ENCODE data around the gene PIK3R5.
"Not testable (repeated sequence)": the region's sequence is repeated elsewhere in the genome, so short reads cannot be mapped to it uniquely, and the experiment has no call there.

The PIK3R5 gene

GRCh38 chr17:8986295-8986694 lies 20.8 kb upstream of the PIK3R5 start:
- no peak overlapping the region for H3K27ac ChIP-seq (ENCODE audit: low read depth, low read length)
- H3K4me3 ChIP-seq (ENCODE audit: low read depth in 1 of 5, low read length in 5 of 5): no peak overlapping the region
- H3K27me3 ChIP-seq (ENCODE audit: control insufficient read depth in 5 of 5, insufficient read depth in 4 of 5, low read length in 5 of 5): no peaks in the 10 kb centered on the region
- H3K36me3 ChIP-seq (ENCODE audit: control insufficient read depth in 5 of 5, insufficient read depth in 5 of 5, low read length in 5 of 5): no peaks in the 10 kb centered on the region
- no peaks in the 10 kb centered on the region for H3K4me1 ChIP-seq (ENCODE audit: control insufficient read depth in 5 of 5, insufficient read depth in 5 of 5, low read length in 5 of 5)
- H3K9ac ChIP-seq (ENCODE audit: low read length in 5 of 5): no peak overlapping the region
- peaks cover 0 to 8% (median 5%) of the 10 kb centered on the region in 5 donors for H3K9me3 ChIP-seq (ENCODE audit: control insufficient read depth in 5 of 5, low read length in 5 of 5)

GRCh38 chr17:8985054-8985701 lies 19.7 kb upstream of the PIK3R5 start:
- no peaks in the 10 kb centered on the region for H3K4me1 ChIP-seq (ENCODE audit: control insufficient read depth in 5 of 5, insufficient read depth in 5 of 5, low read length in 5 of 5)
- H3K9me3 ChIP-seq (ENCODE audit: control insufficient read depth in 5 of 5, low read length in 5 of 5): peaks cover 0 to 8% (median 5%) of the 10 kb centered on the region in 5 donors
- no peak overlapping the region for H3K27ac ChIP-seq (ENCODE audit: low read depth, low read length)
- no peaks in the 10 kb centered on the region for H3K36me3 ChIP-seq (ENCODE audit: control insufficient read depth in 5 of 5, insufficient read depth in 5 of 5, low read length in 5 of 5)
- no peak overlapping the region for H3K9ac ChIP-seq (ENCODE audit: low read length in 5 of 5)
- H3K4me3 ChIP-seq (ENCODE audit: low read depth in 1 of 5, low read length in 5 of 5): no peak overlapping the region
- H3K27me3 ChIP-seq (ENCODE audit: control insufficient read depth in 5 of 5, insufficient read depth in 4 of 5, low read length in 5 of 5): no peaks in the 10 kb centered on the region

DNA sequence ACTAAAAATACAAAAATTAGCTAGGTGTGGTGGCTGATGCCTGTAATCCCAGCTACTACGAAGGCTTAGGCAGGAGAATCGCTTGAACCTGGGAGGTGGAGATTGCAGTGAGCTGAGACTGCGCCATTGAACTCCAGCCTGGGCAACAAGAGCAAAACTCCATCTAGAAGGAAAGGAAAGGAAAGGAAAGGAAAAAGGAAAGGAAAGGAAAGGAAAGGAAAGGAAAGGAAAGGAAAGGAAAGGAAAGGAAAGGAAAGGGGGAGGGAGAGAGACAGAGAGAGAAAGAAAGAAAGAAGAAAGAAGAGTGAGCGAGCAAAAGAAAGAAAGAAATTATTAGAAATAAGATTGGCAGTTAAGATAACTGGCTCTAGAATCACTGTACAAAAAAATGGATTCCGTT lies 18.7 kb upstream of the PIK3R5 start:
- not testable (repeated sequence) for H3K9ac ChIP-seq (ENCODE audit: low read length in 5 of 5); H3K4me3 ChIP-seq (ENCODE audit: low read depth in 1 of 5, low read length in 5 of 5); H3K4me1 ChIP-seq (ENCODE audit: control insufficient read depth in 5 of 5, insufficient read depth in 5 of 5, low read length in 5 of 5); H3K36me3 ChIP-seq (ENCODE audit: control insufficient read depth in 5 of 5, insufficient read depth in 5 of 5, low read length in 5 of 5); H3K27me3 ChIP-seq (ENCODE audit: control insufficient read depth in 5 of 5, insufficient read depth in 4 of 5, low read length in 5 of 5); H3K9me3 ChIP-seq (ENCODE audit: control insufficient read depth in 5 of 5, low read length in 5 of 5); H3K27ac ChIP-seq (ENCODE audit: low read depth, low read length)

GRCh38 chr17:8981443-8981842 lies 15.9 kb upstream of the PIK3R5 start:
- Histone ChIP-seq H3K9ac (ENCODE audit: low read length in 5 of 5) (no peak overlapping the region), H3K36me3 (ENCODE audit: control insufficient read depth in 5 of 5, insufficient read depth in 5 of 5, low read length in 5 of 5) (no peaks in the 10 kb centered on the region), H3K9me3 (ENCODE audit: control insufficient read depth in 5 of 5, low read length in 5 of 5) (peaks cover 0 to 8% (median 7%) of the 10 kb centered on the region in 5 donors), H3K27me3 (ENCODE audit: control insufficient read depth in 5 of 5, insufficient read depth in 4 of 5, low read length in 5 of 5) (no peaks in the 10 kb centered on the region), H3K4me1 (ENCODE audit: control insufficient read depth in 5 of 5, insufficient read depth in 5 of 5, low read length in 5 of 5) (no peaks in the 10 kb centered on the region), H3K27ac (ENCODE audit: low read depth, low read length) (no peak overlapping the region), H3K4me3 (ENCODE audit: low read depth in 1 of 5, low read length in 5 of 5) (no peak overlapping the region)

- Histone ChIP-seq H3K4me3 (ENCODE audit: low read depth in 1 of 5, low read length in 5 of 5) (no peak overlapping the region), H3K36me3 (ENCODE audit: control insufficient read depth in 5 of 5, insufficient read depth in 5 of 5, low read length in 5 of 5) (no peaks in the 10 kb centered on the region), H3K4me1 (ENCODE audit: control insufficient read depth in 5 of 5, insufficient read depth in 5 of 5, low read length in 5 of 5) (no peaks in the 10 kb centered on the region), H3K9ac (ENCODE audit: low read length in 5 of 5) (no peak overlapping the region), H3K27me3 (ENCODE audit: control insufficient read depth in 5 of 5, insufficient read depth in 4 of 5, low read length in 5 of 5) (no peaks in the 10 kb centered on the region), H3K9me3 (ENCODE audit: control insufficient read depth in 5 of 5, low read length in 5 of 5) (peaks cover 0 to 3% (median 0%) of the 10 kb centered on the region in 5 donors), H3K27ac (ENCODE audit: low read depth, low read length) (no peak overlapping the region)
Measured at GRCh38 chr17:8979715-8980114, 14.2 kb upstream of the PIK3R5 start.

GRCh38 chr17:8976638-8977037 lies 11.1 kb upstream of the PIK3R5 start:
- H3K27me3 ChIP-seq (ENCODE audit: control insufficient read depth in 5 of 5, insufficient read depth in 4 of 5, low read length in 5 of 5): no peaks in the 10 kb centered on the region
- H3K27ac ChIP-seq (ENCODE audit: low read depth, low read length): no peak overlapping the region
- no peaks in the 10 kb centered on the region for H3K36me3 ChIP-seq (ENCODE audit: control insufficient read depth in 5 of 5, insufficient read depth in 5 of 5, low read length in 5 of 5)
- H3K9ac ChIP-seq (ENCODE audit: low read length in 5 of 5): no peak overlapping the region
- no peak overlapping the region for H3K4me3 ChIP-seq (ENCODE audit: low read depth in 1 of 5, low read length in 5 of 5)
- peaks cover 0 to 3% (median 0%) of the 10 kb centered on the region in 5 donors for H3K9me3 ChIP-seq (ENCODE audit: control insufficient read depth in 5 of 5, low read length in 5 of 5)
- H3K4me1 ChIP-seq (ENCODE audit: control insufficient read depth in 5 of 5, insufficient read depth in 5 of 5, low read length in 5 of 5): no peaks in the 10 kb centered on the region

- Histone ChIP-seq H3K9ac (ENCODE audit: low read length in 5 of 5) (no peak overlapping the region), H3K4me3 (ENCODE audit: low read depth in 1 of 5, low read length in 5 of 5) (no peak overlapping the region), H3K4me1 (ENCODE audit: control insufficient read depth in 5 of 5, insufficient read depth in 5 of 5, low read length in 5 of 5) (no peaks in the 10 kb centered on the region), H3K27ac (ENCODE audit: low read depth, low read length) (no peak overlapping the region), H3K36me3 (ENCODE audit: control insufficient read depth in 5 of 5, insufficient read depth in 5 of 5, low read length in 5 of 5) (no peaks in the 10 kb centered on the region), H3K9me3 (ENCODE audit: control insufficient read depth in 5 of 5, low read length in 5 of 5) (peaks cover 0 to 3% (median 0%) of the 10 kb centered on the region in 5 donors), H3K27me3 (ENCODE audit: control insufficient read depth in 5 of 5, insufficient read depth in 4 of 5, low read length in 5 of 5) (peaks cover 0 to 2% (median 0%) of the 10 kb centered on the region in 5 donors)
Measured at GRCh38 chr17:8975091-8975725, 9.7 kb upstream of the PIK3R5 start.

DNA sequence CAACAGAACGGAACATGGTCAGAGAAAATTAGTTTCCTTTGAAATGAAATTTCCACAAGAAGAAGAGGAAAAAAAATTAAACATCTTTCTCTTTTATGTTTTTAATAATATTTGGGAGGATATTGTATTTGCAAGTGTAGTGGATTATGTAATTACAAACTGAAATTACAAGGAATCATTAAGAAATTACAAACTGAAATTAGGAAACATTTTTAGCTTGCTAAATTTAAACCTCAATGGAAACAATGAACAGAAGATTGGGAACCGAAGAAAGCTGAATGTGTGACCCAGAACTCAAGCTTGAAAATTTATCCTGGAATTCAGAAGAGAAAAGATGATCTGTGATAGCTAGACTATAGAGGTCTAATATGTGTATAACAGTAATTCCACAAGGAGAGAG lies 4.4 kb upstream of the PIK3R5 start:
- Histone ChIP-seq H3K27me3 (ENCODE audit: control insufficient read depth in 5 of 5, insufficient read depth in 4 of 5, low read length in 5 of 5) (peaks cover 11 to 23% (median 14%) of the 10 kb centered on the region in 5 donors), H3K4me1 (ENCODE audit: control insufficient read depth in 5 of 5, insufficient read depth in 5 of 5, low read length in 5 of 5) (peaks cover 0 to 10% (median 0%) of the 10 kb centered on the region in 5 donors), H3K9ac (ENCODE audit: low read length in 5 of 5) (no peak overlapping the region), H3K9me3 (ENCODE audit: control insufficient read depth in 5 of 5, low read length in 5 of 5) (peaks cover 0 to 3% (median 0%) of the 10 kb centered on the region in 5 donors), H3K36me3 (ENCODE audit: control insufficient read depth in 5 of 5, insufficient read depth in 5 of 5, low read length in 5 of 5) (no peaks in the 10 kb centered on the region), H3K27ac (ENCODE audit: low read depth, low read length) (no peak overlapping the region), H3K4me3 (ENCODE audit: low read depth in 1 of 5, low read length in 5 of 5) (no peak overlapping the region)

- Histone ChIP-seq H3K27ac (ENCODE audit: low read depth, low read length) (no peak overlapping the region), H3K9me3 (ENCODE audit: control insufficient read depth in 5 of 5, low read length in 5 of 5) (peaks cover 0 to 3% (median 0%) of the 10 kb centered on the region in 5 donors), H3K9ac (ENCODE audit: low read length in 5 of 5) (no peak overlapping the region), H3K36me3 (ENCODE audit: control insufficient read depth in 5 of 5, insufficient read depth in 5 of 5, low read length in 5 of 5) (no peaks in the 10 kb centered on the region), H3K4me3 (ENCODE audit: low read depth in 1 of 5, low read length in 5 of 5) (no peak overlapping the region), H3K27me3 (ENCODE audit: control insufficient read depth in 5 of 5, insufficient read depth in 4 of 5, low read length in 5 of 5) (peaks cover 18 to 29% (median 19%) of the 10 kb centered on the region in 5 donors), H3K4me1 (ENCODE audit: control insufficient read depth in 5 of 5, insufficient read depth in 5 of 5, low read length in 5 of 5) (peaks cover 0 to 15% (median 0%) of the 10 kb centered on the region in 5 donors)
Measured at GRCh38 chr17:8968503-8968902, 3.0 kb upstream of the PIK3R5 start.

GRCh38 chr17:8967861-8968260 lies 2.4 kb upstream of the PIK3R5 start:
- peaks cover 0 to 21% (median 0%) of the 10 kb centered on the region in 5 donors for H3K4me1 ChIP-seq (ENCODE audit: control insufficient read depth in 5 of 5, insufficient read depth in 5 of 5, low read length in 5 of 5)
- peaks cover 0 to 3% (median 0%) of the 10 kb centered on the region in 5 donors for H3K9me3 ChIP-seq (ENCODE audit: control insufficient read depth in 5 of 5, low read length in 5 of 5)
- H3K36me3 ChIP-seq (ENCODE audit: control insufficient read depth in 5 of 5, insufficient read depth in 5 of 5, low read length in 5 of 5): no peaks in the 10 kb centered on the region
- peaks cover 19 to 35% (median 19%) of the 10 kb centered on the region in 5 donors for H3K27me3 ChIP-seq (ENCODE audit: control insufficient read depth in 5 of 5, insufficient read depth in 4 of 5, low read length in 5 of 5)
- H3K4me3 ChIP-seq (ENCODE audit: low read depth in 1 of 5, low read length in 5 of 5): no peak overlapping the region
- no peak overlapping the region for H3K9ac ChIP-seq (ENCODE audit: low read length in 5 of 5)
- H3K27ac ChIP-seq (ENCODE audit: low read depth, low read length): no peak overlapping the region
